Stimulated activated naive B cell treated with anti-CD40 and anti-IgM and Interleukin-4, amounts not matched to agents 10 μg/mL and 1 μg/mL and 100 μg/mL, for 72 hours (primary cell): Measurements from ENCODE around the gene SMAD3.

Experiments
- ATAC-seq, 2 donors: fragments of 150-1000 bp; cut with Tn5 transposase; replicated peaks; 2 replicates each; pipeline ENCODE4 v1.10.0; 2021; ENCODE audit warnings: moderate library complexity in 1 of 2
- DNase-seq: peaks from one replicate; pipeline ENCODE4 v3.0.0; 2021
- H3K27ac Mint-ChIP-seq: one replicate; pipeline ENCODE4 v1.8.0; 2022; ENCODE audit warnings: mild to moderate bottlenecking, mixed read lengths
- H3K27me3 Mint-ChIP-seq, 2 donors: one replicate each; pipeline ENCODE4 v1.8.0; 2022; ENCODE audit warnings: mixed read lengths in 2 of 2
- H3K36me3 Mint-ChIP-seq, 2 donors: one replicate each; pipeline ENCODE4 v1.8.0; 2022; ENCODE audit warnings: mixed read lengths in 2 of 2, mild to moderate bottlenecking in 1 of 2
- H3K4me1 Mint-ChIP-seq, 2 donors: one replicate each; pipeline ENCODE4 v1.8.0; 2022; ENCODE audit warnings: mixed read lengths in 2 of 2, mild to moderate bottlenecking in 1 of 2
- H3K4me3 Mint-ChIP-seq, 2 donors: one replicate each; pipeline ENCODE4 v1.8.0; 2022; ENCODE audit warnings: mild to moderate bottlenecking in 2 of 2, mixed read lengths in 2 of 2, moderate library complexity in 1 of 2
- H3K9me3 Mint-ChIP-seq, 2 donors: one replicate each; pipeline ENCODE4 v1.8.0; 2022; ENCODE audit warnings: mixed read lengths in 2 of 2, mild to moderate bottlenecking in 1 of 2

SMAD3 gene

GRCh38 chr15:67138891-67139855 lies 73.8 kb downstream of the SMAD3 start:
- ATAC-seq (no peak), DNase-seq (no peak)
- no peaks in the 10 kb centered on the region for H3K27me3 Mint-ChIP-seq
- peak overlapping the region; percentile 81 for H3K27ac Mint-ChIP-seq
- H3K36me3 Mint-ChIP-seq, result peaks cover 8 to 16% of the 10 kb centered on the region in 2 donors
- H3K4me3 Mint-ChIP-seq, result no peak overlapping the region
- peaks cover 67 to 99% of the 10 kb centered on the region in 2 donors for H3K4me1 Mint-ChIP-seq
- no peaks in the 10 kb centered on the region for H3K9me3 Mint-ChIP-seq

- Mint-ChIP-seq H3K27ac (peak overlapping the region; percentile 81), H3K27me3 (no peaks in the 10 kb centered on the region), H3K4me1 (peaks cover 65 to 98% of the 10 kb centered on the region in 2 donors), H3K36me3 (peaks cover 11 to 13% of the 10 kb centered on the region in 2 donors), H3K4me3 (peak overlapping the region; percentile 20 to 39), H3K9me3 (no peaks in the 10 kb centered on the region)
- peak; percentile 83 to 87 for ATAC-seq
- DNase-seq, result no peak
Observed at GRCh38 chr15:67140078-67140833, 74.9 kb downstream of the SMAD3 start.

DNA sequence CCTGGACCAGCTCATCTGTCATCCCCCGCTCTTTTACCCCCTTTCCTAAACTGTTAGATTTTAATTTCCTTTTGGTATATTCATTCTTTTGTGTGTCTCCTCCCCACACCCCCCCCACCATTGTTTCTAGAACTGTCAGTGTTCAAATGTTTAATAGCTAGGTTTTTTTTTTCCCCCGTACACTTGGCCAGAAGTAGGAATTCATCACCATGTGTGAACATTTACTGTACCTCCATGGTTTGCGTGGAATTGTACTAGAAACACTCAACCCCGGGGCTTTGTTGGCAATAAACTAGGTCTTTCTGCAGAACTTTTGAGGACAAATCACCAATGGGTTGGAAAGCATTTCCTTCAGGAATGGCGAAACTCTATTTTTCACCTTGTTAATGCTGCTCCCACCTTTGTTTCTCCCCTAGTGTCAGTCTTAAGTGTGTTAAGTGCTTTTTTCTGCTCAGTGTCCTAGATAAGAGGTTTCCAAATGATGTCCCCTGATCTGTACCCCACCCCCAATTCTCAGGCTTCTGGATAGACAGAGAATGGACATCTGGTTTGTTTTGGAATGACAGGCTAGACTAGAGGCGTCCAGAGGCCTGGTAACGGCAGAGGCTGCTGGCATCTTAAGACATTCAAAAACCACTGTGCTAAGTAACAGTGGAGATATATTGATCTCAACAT lies 76.8 kb downstream of the SMAD3 start:
- ATAC-seq (no peak), DNase-seq (no peak)
- Mint-ChIP-seq H3K4me1 (peaks cover 66 to 98% of the 10 kb centered on the region in 2 donors), H3K27me3 (no peaks in the 10 kb centered on the region), H3K36me3 (peaks cover 10 to 14% of the 10 kb centered on the region in 2 donors), H3K4me3 (no peak overlapping the region), H3K9me3 (no peaks in the 10 kb centered on the region), H3K27ac (peak overlapping the region; percentile 5)

- no peak overlapping the region for H3K4me3 Mint-ChIP-seq
Observed at GRCh38 chr15:67142767-67143100, 77.3 kb downstream of the SMAD3 start.

DNA sequence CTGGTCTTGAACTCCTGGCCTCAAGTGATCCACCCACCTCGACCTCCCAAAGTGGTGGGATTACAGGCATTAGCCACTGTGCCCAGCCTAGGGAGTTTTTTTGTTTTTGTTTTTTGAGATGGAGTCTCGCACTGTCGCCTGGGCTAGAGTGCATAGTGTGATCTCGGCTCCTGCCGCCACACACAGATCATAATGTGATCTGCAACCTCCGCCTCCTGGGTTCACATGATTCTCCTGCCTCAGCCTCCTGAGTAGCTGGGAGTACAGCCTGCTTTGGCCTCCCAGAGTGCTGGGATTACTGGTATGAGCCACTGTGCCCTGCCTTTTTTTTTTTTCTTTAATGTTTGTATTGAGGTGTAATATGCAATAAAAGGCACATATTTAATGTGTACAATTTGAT lies 78.2 kb downstream of the SMAD3 start:
- H3K36me3 Mint-ChIP-seq, result peaks cover 10 to 11% of the 10 kb centered on the region in 2 donors
- no peak overlapping the region for H3K4me3 Mint-ChIP-seq
- H3K9me3 Mint-ChIP-seq, result no peaks in the 10 kb centered on the region
- no peak overlapping the region for H3K27ac Mint-ChIP-seq
- ATAC-seq (no peak), DNase-seq (no peak)
- peaks cover 69 to 98% of the 10 kb centered on the region in 2 donors for H3K4me1 Mint-ChIP-seq
- no peaks in the 10 kb centered on the region for H3K27me3 Mint-ChIP-seq

More at GRCh38 chr15:67142767-67143100, 77.3 kb downstream of the SMAD3 start:
- ATAC-seq, result no peak
- no peak for DNase-seq
- peaks cover 67 to 98% of the 10 kb centered on the region in 2 donors for H3K4me1 Mint-ChIP-seq
- H3K36me3 Mint-ChIP-seq, result peaks cover 10 to 12% of the 10 kb centered on the region in 2 donors
- H3K27me3 Mint-ChIP-seq, result no peaks in the 10 kb centered on the region
- H3K9me3 Mint-ChIP-seq, result no peaks in the 10 kb centered on the region
- H3K27ac Mint-ChIP-seq, result no peak overlapping the region

- Mint-ChIP-seq H3K27me3 (no peaks in the 10 kb centered on the region), H3K27ac (peak overlapping the region; percentile 15), H3K9me3 (no peaks in the 10 kb centered on the region), H3K4me3 (no peak overlapping the region), H3K4me1 (peaks cover 73 to 99% of the 10 kb centered on the region in 2 donors), H3K36me3 (peaks cover 10 to 13% of the 10 kb centered on the region in 2 donors)
- no peak for ATAC-seq
- no peak for DNase-seq
Observed at GRCh38 chr15:67144609-67145311, 79.4 kb downstream of the SMAD3 start.

- Mint-ChIP-seq H3K27me3 (no peaks in the 10 kb centered on the region), H3K9me3 (no peaks in the 10 kb centered on the region), H3K27ac (peak overlapping the region; percentile 15), H3K4me3 (no peak overlapping the region), H3K4me1 (peaks cover 73 to 99% of the 10 kb centered on the region in 2 donors), H3K36me3 (peaks cover 10 to 13% of the 10 kb centered on the region in 2 donors)
- DNase-seq (no peak), ATAC-seq (no peak)
Observed at GRCh38 chr15:67145312-67145610, 79.9 kb downstream of the SMAD3 start.

GRCh38 chr15:67145710-67146109 lies 80.3 kb downstream of the SMAD3 start:
- ATAC-seq, result no peak
- no peak overlapping the region for H3K4me3 Mint-ChIP-seq
- H3K9me3 Mint-ChIP-seq, result no peaks in the 10 kb centered on the region
- peaks cover 72 to 99% of the 10 kb centered on the region in 2 donors for H3K4me1 Mint-ChIP-seq
- DNase-seq, result no peak
- peak overlapping the region; percentile 56 for H3K27ac Mint-ChIP-seq
- no peaks in the 10 kb centered on the region for H3K27me3 Mint-ChIP-seq
- H3K36me3 Mint-ChIP-seq, result peaks cover 9 to 11% of the 10 kb centered on the region in 2 donors

GRCh38 chr15:67146234-67146633 lies 80.8 kb downstream of the SMAD3 start:
- no peak for DNase-seq
- H3K9me3 Mint-ChIP-seq, result no peaks in the 10 kb centered on the region
- peak overlapping the region; percentile 93 for H3K27ac Mint-ChIP-seq
- peaks cover 4 to 11% of the 10 kb centered on the region in 2 donors for H3K36me3 Mint-ChIP-seq
- peak overlapping the region; percentile 53 to 64 for H3K4me3 Mint-ChIP-seq
- H3K27me3 Mint-ChIP-seq, result no peaks in the 10 kb centered on the region
- ATAC-seq, result peak in 1 of 2 donors; percentile 33
- peaks cover 66 to 96% of the 10 kb centered on the region in 2 donors for H3K4me1 Mint-ChIP-seq

DNA sequence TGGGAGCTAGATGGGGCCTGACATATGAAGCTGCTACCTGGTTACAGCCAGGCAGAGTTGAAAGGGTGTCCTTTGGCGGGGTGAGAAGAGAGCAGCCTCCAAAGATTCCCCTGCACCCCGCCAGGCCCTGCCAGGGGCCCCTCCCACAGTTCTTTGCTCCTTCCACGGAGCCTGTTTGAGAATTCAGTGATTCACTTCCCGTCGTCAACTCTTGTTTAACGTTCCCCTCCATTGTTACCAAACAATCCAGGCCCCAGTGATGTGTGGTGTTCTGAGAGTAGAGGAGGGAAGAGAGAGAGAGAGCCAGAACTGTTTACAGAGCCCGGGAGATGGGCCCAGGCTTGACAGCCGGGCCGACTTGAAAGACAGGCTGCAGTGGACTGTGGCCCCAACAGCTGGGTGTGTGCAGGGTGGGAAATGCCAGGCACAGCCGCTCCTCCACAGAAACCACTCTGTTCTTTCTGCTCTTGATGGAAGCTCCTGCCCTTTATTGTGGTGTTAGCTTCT lies 81.5 kb downstream of the SMAD3 start:
- no peaks in the 10 kb centered on the region for H3K9me3 Mint-ChIP-seq
- H3K27ac Mint-ChIP-seq, result peak overlapping the region; percentile 93
- no peak for DNase-seq
- H3K36me3 Mint-ChIP-seq, result peaks cover 3 to 11% of the 10 kb centered on the region in 2 donors
- no peak for ATAC-seq
- no peaks in the 10 kb centered on the region for H3K27me3 Mint-ChIP-seq
- peak overlapping the region in 1 of 2 donors; percentile 53 for H3K4me3 Mint-ChIP-seq
- H3K4me1 Mint-ChIP-seq, result peaks cover 61 to 90% of the 10 kb centered on the region in 2 donors

- Mint-ChIP-seq H3K4me1 (peaks cover 62 to 90% of the 10 kb centered on the region in 2 donors), H3K4me3 (peak overlapping the region in 1 of 2 donors; percentile 4), H3K9me3 (no peaks in the 10 kb centered on the region), H3K27ac (peak overlapping the region; percentile 93), H3K27me3 (no peaks in the 10 kb centered on the region), H3K36me3 (peaks cover 3 to 11% of the 10 kb centered on the region in 2 donors)
- ATAC-seq (no peak), DNase-seq (no peak)
Observed at GRCh38 chr15:67147396-67147949, 82.1 kb downstream of the SMAD3 start.

GRCh38 chr15:67148196-67148701 lies 82.8 kb downstream of the SMAD3 start:
- H3K4me1 Mint-ChIP-seq, result peaks cover 63 to 89% of the 10 kb centered on the region in 2 donors
- no peaks in the 10 kb centered on the region for H3K9me3 Mint-ChIP-seq
- ATAC-seq (peak; percentile 71 to 81), DNase-seq (no peak)
- peaks cover 3 to 11% of the 10 kb centered on the region in 2 donors for H3K36me3 Mint-ChIP-seq
- H3K4me3 Mint-ChIP-seq, result peak overlapping the region in 1 of 2 donors; percentile 44
- no peaks in the 10 kb centered on the region for H3K27me3 Mint-ChIP-seq
- peak overlapping the region; percentile 0 for H3K27ac Mint-ChIP-seq
